Measurements from ENCODE around the gene LRRC55. TPM values are rescaled to one million over a fixed set of nuclear protein-coding genes. Genes with fewer than 3 reads are reported as not detected.

The LRRC55 gene
- total RNA-seq, 1 experiment from 2014 or later = not detected

DNA sequence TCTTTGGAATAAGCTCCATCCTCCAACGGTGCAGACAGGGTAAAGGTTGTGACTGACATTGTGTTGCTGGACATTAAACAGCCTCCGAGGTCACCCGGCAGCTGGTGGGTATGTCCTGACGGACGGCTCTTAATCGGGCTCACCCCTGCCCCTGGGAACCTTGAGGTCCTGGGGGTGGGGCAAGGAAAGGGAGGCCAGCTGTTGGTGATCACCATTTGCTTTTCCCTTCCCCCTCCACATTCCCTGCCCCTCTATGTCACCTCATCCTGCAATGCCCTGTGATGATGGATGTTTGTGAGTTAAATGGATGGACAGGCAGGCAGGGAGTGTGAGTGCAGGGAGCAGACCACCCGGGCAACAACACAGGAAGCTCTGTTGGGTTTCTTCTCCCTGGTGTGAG is 29.0 kb downstream of the LRRC55 start:
- intact Hi-C loops (cut with micrococcal nuclease) = no loop called here
- H3K9me3 Mint-ChIP-seq (ENCODE audit: unreplicated experiment) = no peaks in the 10 kb centered on the region
- no peak overlapping the region for H3K4me3 Mint-ChIP-seq (ENCODE audit: unreplicated experiment)
- no peaks in the 10 kb centered on the region for H3K27me3 Mint-ChIP-seq (ENCODE audit: insufficient read depth, unreplicated experiment)
- DNase-seq (ENCODE audit: unreplicated experiment) = no peak
- CTCF ChIA-PET = interaction anchor here (0.6 to 2.2 kb wide), 4 partner anchors 12 to 370 kb away, joined by 3 to 10 read pairs (median 4); no protein-coding TSS in a partner anchor
- H3K36me3 Mint-ChIP-seq (ENCODE audit: insufficient read depth, unreplicated experiment) = no peaks in the 10 kb centered on the region
- no TSS peak for BruUV-seq (replicated peaks)
- POLR2A ChIA-PET = no interaction called here
- H3K4me1 Mint-ChIP-seq (ENCODE audit: insufficient read depth, unreplicated experiment) = no peaks in the 10 kb centered on the region
- H3K27ac Mint-ChIP-seq (ENCODE audit: low read depth, unreplicated experiment) = no peak overlapping the region
- TF ChIP-seq, protein P1, sequence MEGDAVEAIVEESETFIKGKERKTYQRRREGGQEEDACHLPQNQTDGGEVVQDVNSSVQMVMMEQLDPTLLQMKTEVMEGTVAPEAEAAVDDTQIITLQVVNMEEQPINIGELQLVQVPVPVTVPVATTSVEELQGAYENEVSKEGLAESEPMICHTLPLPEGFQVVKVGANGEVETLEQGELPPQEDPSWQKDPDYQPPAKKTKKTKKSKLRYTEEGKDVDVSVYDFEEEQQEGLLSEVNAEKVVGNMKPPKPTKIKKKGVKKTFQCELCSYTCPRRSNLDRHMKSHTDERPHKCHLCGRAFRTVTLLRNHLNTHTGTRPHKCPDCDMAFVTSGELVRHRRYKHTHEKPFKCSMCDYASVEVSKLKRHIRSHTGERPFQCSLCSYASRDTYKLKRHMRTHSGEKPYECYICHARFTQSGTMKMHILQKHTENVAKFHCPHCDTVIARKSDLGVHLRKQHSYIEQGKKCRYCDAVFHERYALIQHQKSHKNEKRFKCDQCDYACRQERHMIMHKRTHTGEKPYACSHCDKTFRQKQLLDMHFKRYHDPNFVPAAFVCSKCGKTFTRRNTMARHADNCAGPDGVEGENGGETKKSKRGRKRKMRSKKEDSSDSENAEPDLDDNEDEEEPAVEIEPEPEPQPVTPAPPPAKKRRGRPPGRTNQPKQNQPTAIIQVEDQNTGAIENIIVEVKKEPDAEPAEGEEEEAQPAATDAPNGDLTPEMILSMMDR (IDR thresholded peaks at IDR 0.05; ENCODE audit: unreplicated experiment) = no peak

DNA sequence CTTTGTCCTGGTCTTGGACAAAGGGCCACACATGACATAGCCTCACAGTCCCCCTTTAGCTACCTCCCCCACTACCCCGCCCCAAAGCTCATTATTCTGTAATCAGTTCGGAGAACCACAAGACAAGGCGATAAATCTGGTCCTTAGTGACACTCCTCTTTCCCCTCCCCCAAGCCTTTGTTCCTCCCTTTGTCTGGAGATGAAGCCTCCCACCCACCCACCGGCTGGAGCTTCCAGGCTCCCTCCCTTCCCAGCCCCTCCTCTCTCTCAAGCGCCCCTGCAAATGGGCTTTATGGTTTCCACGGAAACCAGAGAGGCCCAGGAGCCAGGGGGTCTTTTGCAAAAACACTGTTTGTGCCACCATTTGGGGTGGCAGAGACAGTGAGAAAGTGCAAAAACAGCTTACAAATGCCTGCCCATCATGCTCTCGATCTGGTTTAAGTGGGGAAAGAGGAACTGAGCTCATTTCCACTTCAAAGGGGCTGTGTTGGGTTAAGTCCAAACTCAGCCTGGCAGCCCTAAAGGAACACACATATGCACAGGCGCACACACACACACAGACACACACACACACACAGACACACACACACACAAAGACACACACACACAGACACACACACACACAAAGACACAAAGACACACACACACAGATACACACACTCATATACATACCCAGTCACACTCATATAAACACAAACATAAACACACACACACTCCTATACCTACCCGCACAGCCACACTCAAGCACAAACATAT is 31.8 kb downstream of the LRRC55 start:
- Mint-ChIP-seq H3K27ac (ENCODE audit: low read depth, unreplicated experiment) (no peak overlapping the region), H3K9me3 (ENCODE audit: unreplicated experiment) (no peaks in the 10 kb centered on the region), H3K4me3 (ENCODE audit: unreplicated experiment) (no peak overlapping the region), H3K4me1 (ENCODE audit: insufficient read depth, unreplicated experiment) (no peaks in the 10 kb centered on the region), H3K27me3 (ENCODE audit: insufficient read depth, unreplicated experiment) (no peaks in the 10 kb centered on the region), H3K36me3 (ENCODE audit: insufficient read depth, unreplicated experiment) (no peaks in the 10 kb centered on the region)
- ChIA-PET CTCF (interaction anchor here (0.7 to 1.2 kb wide), 3 partner anchors 30 to 373 kb away, joined by 3 to 12 read pairs (median 4); no protein-coding TSS in a partner anchor), POLR2A (no interaction called here)
- TF ChIP-seq, protein P1 (IDR thresholded peaks at IDR 0.05; ENCODE audit: unreplicated experiment) = no peak
- no peak for DNase-seq (ENCODE audit: unreplicated experiment)
- BruUV-seq (replicated peaks) = no TSS peak
- intact Hi-C loops (cut with micrococcal nuclease) = no loop called here

DNA sequence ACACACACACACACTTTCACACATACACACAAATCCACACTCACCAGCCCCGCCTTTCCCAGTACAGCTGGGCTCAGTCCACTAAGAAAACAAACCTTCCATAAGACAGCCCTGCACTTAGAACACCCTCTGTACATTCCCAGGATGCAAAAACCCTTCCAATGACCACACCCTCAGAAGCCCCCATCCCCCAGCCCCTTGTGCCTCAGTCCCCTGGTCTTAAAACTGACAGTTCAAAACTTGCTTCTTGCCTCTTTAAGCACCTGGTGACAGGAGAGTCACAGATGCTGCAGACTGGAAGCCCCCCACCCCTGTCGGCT is 32.3 kb downstream of the LRRC55 start:
- no peaks in the 10 kb centered on the region for H3K4me1 Mint-ChIP-seq (ENCODE audit: insufficient read depth, unreplicated experiment)
- H3K4me3 Mint-ChIP-seq (ENCODE audit: unreplicated experiment) = no peak overlapping the region

DNA sequence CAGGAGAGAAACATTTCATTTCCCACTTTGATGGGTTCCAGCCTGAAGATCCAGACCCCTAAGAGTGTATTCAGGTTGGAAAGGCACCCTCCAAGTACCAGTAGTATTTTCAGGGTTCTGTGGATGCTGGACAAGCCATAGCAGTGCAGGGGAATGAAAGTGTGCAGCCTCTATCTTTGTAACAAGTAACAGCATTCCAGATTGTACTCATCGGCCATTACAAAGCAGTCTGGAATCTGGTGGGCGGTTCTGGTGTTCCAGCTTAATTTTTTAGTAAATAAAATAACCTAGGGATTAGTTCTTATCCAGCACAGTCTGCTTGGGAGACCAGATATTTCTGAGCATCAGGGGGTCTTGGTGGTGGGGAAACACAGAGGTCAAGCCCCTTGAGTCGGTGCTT is 32.7 kb downstream of the LRRC55 start:
- POLR2A ChIA-PET = interaction anchor here (0.7 kb wide), 1 partner anchor 104 kb away, joined by 3 read pairs; no protein-coding TSS in a partner anchor
- CTCF ChIA-PET = no interaction called here
- intact Hi-C loops (cut with micrococcal nuclease) = no loop called here
- Mint-ChIP-seq H3K27ac (ENCODE audit: low read depth, unreplicated experiment) (no peak overlapping the region), H3K27me3 (ENCODE audit: insufficient read depth, unreplicated experiment) (no peaks in the 10 kb centered on the region), H3K36me3 (ENCODE audit: insufficient read depth, unreplicated experiment) (no peaks in the 10 kb centered on the region), H3K4me1 (ENCODE audit: insufficient read depth, unreplicated experiment) (no peaks in the 10 kb centered on the region), H3K4me3 (ENCODE audit: unreplicated experiment) (no peak overlapping the region), H3K9me3 (ENCODE audit: unreplicated experiment) (no peaks in the 10 kb centered on the region)
- DNase-seq (ENCODE audit: unreplicated experiment) = no peak
- BruUV-seq (replicated peaks) = no TSS peak
- TF ChIP-seq, protein P1 (IDR thresholded peaks at IDR 0.05; ENCODE audit: unreplicated experiment) = no peak

More for the DNA sequence above, 32.3 kb downstream of the LRRC55 start:
- ChIA-PET POLR2A (interaction anchor here (0.7 kb wide), 1 partner anchor 103 kb away, joined by 3 read pairs; no protein-coding TSS in a partner anchor), CTCF (interaction anchor here (1.2 kb wide), 1 partner anchor 35 kb away, joined by 12 read pairs; no protein-coding TSS in a partner anchor)
- DNase-seq (ENCODE audit: unreplicated experiment) = no peak
- intact Hi-C loops (cut with micrococcal nuclease) = no loop called here
- Mint-ChIP-seq H3K27me3 (ENCODE audit: insufficient read depth, unreplicated experiment) (no peaks in the 10 kb centered on the region), H3K9me3 (ENCODE audit: unreplicated experiment) (no peaks in the 10 kb centered on the region), H3K36me3 (ENCODE audit: insufficient read depth, unreplicated experiment) (no peaks in the 10 kb centered on the region), H3K27ac (ENCODE audit: low read depth, unreplicated experiment) (no peak overlapping the region)
- BruUV-seq (replicated peaks) = no TSS peak
- TF ChIP-seq, protein P1 (IDR thresholded peaks at IDR 0.05; ENCODE audit: unreplicated experiment) = no peak
